Neural crest cell (in vitro differentiated cells): Measurements from ENCODE around the gene RRAGA. TPM values are rescaled to one million over a fixed set of nuclear protein-coding genes. Genes with fewer than 3 reads are reported as not detected.

Source experiments
- DNase-seq: peaks from one replicate; pipeline ENCODE4 v3.0.0; 2021; ENCODE audit warnings: low read depth, mixed read lengths, low spot score
- H3K27ac Mint-ChIP-seq: one replicate; pipeline ENCODE4 v1.8.0; 2021; ENCODE audit warnings: mild to moderate bottlenecking, mixed read lengths; ENCODE audit not compliant: unreplicated experiment
- H3K27me3 Mint-ChIP-seq: 2 replicates; pipeline ENCODE4 v1.8.0; 2021; ENCODE audit warnings: low read depth, mild to moderate bottlenecking, mixed read lengths
- H3K36me3 Mint-ChIP-seq: 2 replicates; pipeline ENCODE4 v1.8.0; 2021; ENCODE audit warnings: low read depth, mild to moderate bottlenecking, mixed read lengths
- H3K4me1 Mint-ChIP-seq: 2 replicates; pipeline ENCODE4 v1.8.0; 2021; ENCODE audit warnings: mixed read lengths
- H3K4me3 Mint-ChIP-seq: one replicate; pipeline ENCODE4 v1.8.0; 2021; ENCODE audit warnings: mild to moderate bottlenecking, mixed read lengths
- H3K9me3 Mint-ChIP-seq: 2 replicates; pipeline ENCODE4 v1.8.0; 2021; ENCODE audit warnings: mixed read lengths
- CTCF ChIP-seq: fragments of 200-600 bp; sonication (generic); conservative IDR thresholded peaks from 2 replicates; pipeline ENCODE4 v1.5.0; 2021; ENCODE audit warnings: antibody characterized with exemption, mild to moderate bottlenecking
- total RNA-seq: library from RNA; stranded (reverse); gene quantifications from 2 replicates; pipeline ENCODE4 v1.2.1, GENCODE V29; 2021

Gene RRAGA
- total RNA-seq, 1 donor from 2014 or later = 57.5 TPM

DNA sequence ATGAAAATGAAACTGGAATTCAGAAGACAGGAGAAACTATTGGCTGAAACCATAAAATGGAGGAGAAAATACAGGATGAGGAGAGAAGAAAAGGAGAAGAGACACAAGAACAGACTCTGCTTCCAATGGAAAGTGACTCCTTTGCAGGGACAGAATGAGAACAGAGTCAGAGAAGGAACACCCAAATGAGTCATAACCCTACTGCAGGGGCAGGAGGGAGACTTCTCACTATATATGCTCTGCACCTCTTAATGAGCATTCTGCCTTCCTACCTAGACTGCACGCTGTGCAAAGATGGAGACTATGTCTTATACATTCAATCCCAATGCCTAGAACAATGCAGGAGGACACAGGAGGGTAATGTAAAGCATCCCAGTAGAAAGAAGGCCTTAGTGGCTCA is 18.3 kb upstream of the RRAGA start:
- H3K36me3 Mint-ChIP-seq = peaks cover 4% of the 10 kb centered on the region
- no peaks in the 10 kb centered on the region for H3K4me1 Mint-ChIP-seq
- no peak overlapping the region for H3K4me3 Mint-ChIP-seq
- peaks cover 2% of the 10 kb centered on the region for H3K27me3 Mint-ChIP-seq
- H3K27ac Mint-ChIP-seq = no peak overlapping the region
- no peak for DNase-seq
- TF ChIP-seq CTCF = no peak
- peaks cover 9% of the 10 kb centered on the region for H3K9me3 Mint-ChIP-seq

DNA sequence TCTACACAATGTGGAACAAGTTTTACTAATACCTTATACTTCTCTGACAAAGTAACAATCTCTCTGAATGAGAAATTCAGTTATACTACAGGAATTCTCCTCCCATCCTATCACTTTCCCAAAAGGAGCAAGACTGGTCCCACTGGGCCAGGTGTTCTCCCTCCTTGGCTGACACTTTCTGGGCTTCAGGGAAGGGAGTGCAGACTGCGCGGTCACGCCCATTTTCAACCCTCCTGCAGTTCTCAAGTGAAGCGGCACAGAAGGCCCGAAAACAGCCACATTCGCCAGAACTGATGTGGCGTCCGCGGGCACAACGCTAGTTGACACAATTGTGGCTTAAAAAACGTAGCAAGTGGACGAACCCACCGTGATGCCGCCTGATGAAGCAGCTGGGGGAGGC is 16.8 kb upstream of the RRAGA start:
- no peak overlapping the region for H3K27ac Mint-ChIP-seq
- H3K9me3 Mint-ChIP-seq = peaks cover 12% of the 10 kb centered on the region
- TF ChIP-seq CTCF = no peak
- H3K27me3 Mint-ChIP-seq = peaks cover 2% of the 10 kb centered on the region
- DNase-seq = no peak
- H3K36me3 Mint-ChIP-seq = peaks cover 9% of the 10 kb centered on the region
- no peak overlapping the region for H3K4me3 Mint-ChIP-seq
- no peaks in the 10 kb centered on the region for H3K4me1 Mint-ChIP-seq

GRCh38 chr9:19033015-19033414 is 16.2 kb upstream of the RRAGA start, which contains the start of gene SAXO1:
Gene SAXO1, minus strand, starts transcription at chr9:19033209. Its CDS starts 301 bp downstream, at chr9:19032908.
- Mint-ChIP-seq H3K4me3 (no peak within 1 kb of the TSS), H3K9me3 (peaks cover 12% of the 10 kb centered on the region), H3K4me1 (no peaks in the 10 kb centered on the region), H3K27me3 (peaks cover 2% of the 10 kb centered on the region), H3K27ac (no peak within 1 kb of the TSS), H3K36me3 (peaks cover 9% of the 10 kb centered on the region)
- DNase-seq = no peak
- no peak for TF ChIP-seq CTCF

DNA sequence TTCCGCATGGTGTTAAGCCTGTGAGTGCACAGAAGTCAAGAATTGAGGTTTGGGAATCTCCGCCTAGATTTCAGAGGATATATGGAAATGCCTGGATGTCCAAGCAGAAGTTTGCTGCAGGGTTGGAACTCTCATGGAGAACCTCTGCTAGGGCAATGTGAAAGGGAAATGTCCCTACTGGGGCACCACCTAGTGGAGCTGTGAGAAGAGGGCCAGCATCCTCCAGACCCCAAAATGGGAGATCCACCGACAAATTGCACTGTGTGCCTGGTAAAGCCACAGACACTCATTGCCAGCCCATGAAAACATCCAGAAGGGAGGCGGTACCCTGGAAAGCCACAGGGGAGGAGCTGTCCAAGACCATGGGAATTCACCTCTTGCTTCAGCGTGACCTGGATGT is 12.6 kb upstream of the RRAGA start:
- no peak for DNase-seq
- peaks cover 12% of the 10 kb centered on the region for H3K9me3 Mint-ChIP-seq
- peaks cover 9% of the 10 kb centered on the region for H3K36me3 Mint-ChIP-seq
- H3K27me3 Mint-ChIP-seq = no peaks in the 10 kb centered on the region
- no peak for TF ChIP-seq CTCF
- H3K27ac Mint-ChIP-seq = no peak overlapping the region
- H3K4me1 Mint-ChIP-seq = no peaks in the 10 kb centered on the region
- H3K4me3 Mint-ChIP-seq = no peak overlapping the region

- Mint-ChIP-seq H3K4me3 (peak overlapping the region; percentile 95), H3K9me3 (no peaks in the 10 kb centered on the region), H3K4me1 (peaks cover 34% of the 10 kb centered on the region), H3K36me3 (no peaks in the 10 kb centered on the region), H3K27me3 (no peaks in the 10 kb centered on the region), H3K27ac (peak overlapping the region; percentile 85)
- DNase-seq = no peak
- TF ChIP-seq CTCF = no peak
Observed at GRCh38 chr9:19049917-19050636, 850 bp downstream of the RRAGA start.
